K562 (cell line): ENCODE data around the gene POLD3. TPM values are rescaled to one million over a fixed set of nuclear protein-coding genes. Genes with fewer than 3 reads are reported as not detected.

Experiments
- ATAC-seq: fragments of 200-7000 bp; cut with Tn5 transposase; 3 replicates; pipeline ENCODE4 v1.9.1; 2020; ENCODE audit warnings: moderate library complexity
- BruUV-seq: library from RNA; stranded (reverse); fragments of 400-500 nt; replicated peaks from 2 replicates; lab custom pipeline; 2021; lab: Mats Ljungman, UMichigan
- CTCF ChIA-PET: fragments of 300-600 bp; formaldehyde crosslinking; extraction: SDS; loops from one replicate; lab custom pipeline; 2021; ENCODE audit warnings: low intra/inter-chr PET ratio; lab: Yijun Ruan, JAX
- POLR2A ChIA-PET: fragments of 300-600, 350-650 bp; sonication (Branson Sonifier 250); formaldehyde crosslinking; extraction: SDS; loops from one replicate; lab custom pipeline; 2021; ENCODE audit warnings: antibody characterized with exemption, inconsistent platforms; lab: Yijun Ruan, JAX
- DNase-seq, 4 experiments: peaks; one replicate each; pipeline versions ENCODE4 v3.0.0 to v3.0.0-alpha.2; 2011 to 2018; ENCODE audit warnings: low spot score in 3 of 4, mixed read lengths in 3 of 4; ENCODE audit errors: extremely low read depth in 1 of 4
- FAIRE-seq: peaks from 2 replicates; lab custom pipeline; 2011; peaks lifted over from hg19 to GRCh38; lab: Jason Lieb, UNC
- H2AFZ ChIP-seq: 2 replicates; pipeline ENCODE4 v1.6.0; 2011; ENCODE audit warnings: low read depth, low read length, control low read depth, inconsistent platforms
- H3K27ac ChIP-seq: fragments of 200-600 bp; 3 replicates; pipeline ENCODE4 v1.8.0; 2011; ENCODE audit warnings: low read depth, mild to moderate bottlenecking, control low read depth, inconsistent platforms, low read length, moderate library complexity, mixed read lengths; ENCODE audit errors: extremely low read depth
- H3K27me3 ChIP-seq, 2 experiments: fragments of 300-600 bp in 1 of 2; 2 replicates in 1 of 2; 3 replicates in 1 of 2; pipeline versions ENCODE4 v1.6.0 to v1.8.0; 2011; ENCODE audit warnings: inconsistent platforms in 2 of 2, low read length in 2 of 2, mild to moderate bottlenecking in 1 of 2, mixed read lengths in 1 of 2, moderate library complexity in 1 of 2; ENCODE audit not compliant: control insufficient read depth in 2 of 2, insufficient read depth in 2 of 2
- H3K36me3 ChIP-seq: fragments of 300-600 bp; 3 replicates; pipeline ENCODE4 v1.8.0; 2011; ENCODE audit warnings: mild to moderate bottlenecking, low read length, inconsistent platforms; ENCODE audit not compliant: control insufficient read depth, insufficient read depth
- H3K4me1 ChIP-seq, 2 experiments: fragments of 200-600 bp in 1 of 2; replicated peaks in 1 of 2; 2 replicates in 1 of 2; 3 replicates in 1 of 2; pipeline versions ENCODE4 v1.5.1 to v1.8.0; 2011; ENCODE audit warnings: inconsistent platforms in 2 of 2, low read length in 2 of 2, mild to moderate bottlenecking in 1 of 2, mixed read lengths in 1 of 2, moderate library complexity in 1 of 2; ENCODE audit not compliant: control insufficient read depth in 2 of 2, insufficient read depth in 2 of 2
- H3K4me2 ChIP-seq: 2 replicates; pipeline ENCODE4 v1.6.1; 2011; ENCODE audit warnings: low read length, control low read depth, inconsistent platforms, mixed read lengths; ENCODE audit not compliant: insufficient read depth
- H3K4me3 ChIP-seq: fragments of 200-600 bp; sonication (generic), shearing (Covaris generic); 2 replicates; pipeline ENCODE4 v1.5.1; 2016; ENCODE audit warnings: control low read depth, inconsistent platforms
- H3K79me2 ChIP-seq: fragments of 200-600 bp; 3 replicates; pipeline ENCODE4 v1.8.0; 2011; ENCODE audit warnings: low read length, inconsistent platforms; ENCODE audit not compliant: control insufficient read depth, insufficient read depth
- H3K9ac ChIP-seq, 2 experiments: 2 replicates each; pipeline versions ENCODE4 v1.6.0 to v1.6.1; 2011; ENCODE audit warnings: low read depth in 2 of 2, low read length in 2 of 2, control low read depth in 1 of 2, inconsistent platforms in 1 of 2, mild to moderate bottlenecking in 1 of 2, mixed read lengths in 1 of 2; ENCODE audit not compliant: insufficient read depth in 1 of 2
- H3K9me1 ChIP-seq: one replicate; pipeline ENCODE4 v1.6.0; 2011; ENCODE audit warnings: inconsistent platforms, mild to moderate bottlenecking, low read length, moderate library complexity; ENCODE audit not compliant: control insufficient read depth, insufficient read depth
- H3K9me3 ChIP-seq: replicated peaks from 2 replicates; pipeline ENCODE4 v1.5.1; 2011; ENCODE audit warnings: low read depth, low read length, inconsistent platforms; ENCODE audit not compliant: control insufficient read depth, insufficient read depth
- H4K20me1 ChIP-seq: replicated peaks from 2 replicates; pipeline ENCODE4 v1.6.1; 2011; ENCODE audit warnings: low read length, inconsistent platforms, mixed read lengths; ENCODE audit not compliant: control insufficient read depth, insufficient read depth
- CXXC5 ChIP-seq: fragments of 250-450 bp; sonication (Bioruptor Pico); IDR thresholded peaks from 2 replicates; pipeline ENCODE4 v1.8.0; 2022; ENCODE audit warnings: inconsistent platforms, mild to moderate bottlenecking, moderate library complexity
- HMG20B ChIP-seq: fragments of 250-450 bp; sonication (Bioruptor Pico); IDR thresholded peaks from 2 replicates; pipeline ENCODE4 v1.5.0; 2021; ENCODE audit warnings: mild to moderate bottlenecking
- KDM2B ChIP-seq: fragments of 250-450 bp; sonication (Bioruptor Pico); IDR thresholded peaks from 2 replicates; pipeline ENCODE4 v1.8.0; 2021; ENCODE audit warnings: mild to moderate bottlenecking, moderate library complexity
- PML ChIP-seq: IDR thresholded peaks from 2 replicates; pipeline ENCODE4 v1.6.1; 2012; ENCODE audit warnings: low read length, inconsistent platforms
- POLR2B ChIP-seq: fragments of 450-650 bp; IDR thresholded peaks from 2 replicates; pipeline ENCODE4 v1.6.1; 2018; ENCODE audit warnings: low read depth; ENCODE audit not compliant: partially characterized antibody
- POLR3G ChIP-seq: IDR thresholded peaks from 2 replicates; pipeline ENCODE4 v1.6.1; 2011; ENCODE audit not compliant: insufficient read length, insufficient replicate concordance; ENCODE audit errors: extremely low read depth
- PRMT5 ChIP-seq: sonication (generic); formaldehyde crosslinking; IDR thresholded peaks from 2 replicates; pipeline ENCODE4 v1.5.0; 2020; ENCODE audit warnings: missing genetic modification reagents
- SMC3 ChIP-seq: conservative IDR thresholded peaks from 2 replicates; pipeline ENCODE4 v1.6.1; 2011; ENCODE audit warnings: low read depth, low read length, improper control_type of control experiment; ENCODE audit not compliant: insufficient read depth
- ZFX ChIP-seq: sonication (generic); formaldehyde crosslinking; IDR thresholded peaks from 2 replicates; pipeline ENCODE4 v1.8.0; 2022; ENCODE audit warnings: mild to moderate bottlenecking, missing genetic modification reagents, moderate library complexity
- ZNF175 ChIP-seq: fragments of 200-800 bp; sonication (Bioruptor generic); IDR thresholded peaks from 2 replicates; pipeline ENCODE4 v1.6.1; 2016; ENCODE audit warnings: low read depth, mild to moderate bottlenecking, missing genetic modification characterization, missing compliant biosample characterization
- ZNF445 ChIP-seq: fragments of 250-450 bp; sonication (Bioruptor Pico); IDR thresholded peaks from 2 replicates; pipeline ENCODE4 v1.4.0; 2020; ENCODE audit warnings: low read depth, mild to moderate bottlenecking, moderate library complexity
- ZNF507 ChIP-seq: conservative IDR thresholded peaks from 2 replicates; pipeline ENCODE4 v1.6.1; 2017; ENCODE audit warnings: missing genetic modification characterization, missing compliant biosample characterization
- WGBS: fragments of 100-300 bp; shearing (Covaris generic); methylation state at CpG from one replicate; pipeline ENCODE4 v1.1.6; 2016; ENCODE audit warnings: low coverage, mixed read lengths; ENCODE audit not compliant: insufficient coverage; ENCODE audit errors: missing lambda C conversion rate; 5-methylcytosine and 5-hydroxymethylcytosine counted together
- in situ Hi-C: fragments of 300-500 bp; cut with MboI; formaldehyde crosslinking; loops from 4 replicates; pipeline ENCODE4 v1.15.0; 2018; ENCODE audit warnings: inconsistent platforms, mixed read lengths
- intact Hi-C: fragments of 100-400 bp; cut with micrococcal nuclease; formaldehyde crosslinking; loops from 2 replicates; pipeline ENCODE4 v1.14.2; 2022
- polyA plus RNA-seq, 8 experiments: library from polyadenylated mRNA; depleted of rRNA in 4 of 8; stranded (reverse) in 5 of 8; unstranded in 3 of 8; fragments of >200 nt; fragmentation: Nextera tagmentation in 2 of 8; fragmentation: Illumina TruSeq in 1 of 8; extraction: Ambion mirVana in 2 of 8; extraction: Trizol in 1 of 8; gene quantifications; 2 replicates each; pipeline versions ENCODE4 v1.2.1 to v1.2.3, GENCODE V29; 2011 to 2014; ENCODE audit warnings: inconsistent platforms in 1 of 8, missing spikeins in 1 of 8
- total RNA-seq, 7 experiments: library from RNA; depleted of rRNA in 6 of 7; stranded (reverse); fragments of >200 nt in 6 of 7; fragmentation: Illumina TruSeq in 2 of 7; extraction: Trizol in 2 of 7; gene quantifications; 2 replicates each; pipeline versions ENCODE4 v1.2.1 to v1.2.3, GENCODE V29; 2011 to 2021; ENCODE audit warnings: low replicate concordance in 1 of 7
- TF ChIP-seq, protein P1 (sequence below): fragments of 450-650 bp; formaldehyde crosslinking; IDR thresholded peaks from 2 replicates; pipeline ENCODE4 v1.4.0; 2020; ENCODE audit warnings: mild to moderate bottlenecking, moderate library complexity
- TF ChIP-seq, protein P2 (sequence below): fragments of 250-450 bp; sonication (Bioruptor Pico); IDR thresholded peaks from 2 replicates; pipeline ENCODE4 v1.5.0; 2020; ENCODE audit warnings: mild to moderate bottlenecking

POLD3 gene
- total and polyA plus RNA-seq, 9 of the 15 experiments (the other 6 are each of a cell fraction or from before 2014, with no cell fraction given), result 10.6 to 40.1 (median 24.6) TPM

DNA sequence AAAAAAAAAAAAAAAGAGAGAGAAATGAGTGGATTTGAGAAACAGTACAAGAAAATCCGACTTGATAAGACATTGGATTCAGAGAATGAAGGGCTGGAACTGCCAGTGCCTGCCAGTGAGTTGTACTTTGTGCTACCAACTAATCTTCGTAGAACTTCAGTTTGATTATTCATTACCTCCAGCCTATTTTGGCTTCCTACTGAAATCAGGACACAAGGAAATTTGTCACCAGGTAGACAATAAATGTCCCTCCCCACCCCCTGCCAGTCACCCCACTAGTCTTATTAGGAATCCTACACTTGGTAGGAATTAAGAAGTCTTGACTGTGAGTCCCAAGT lies 21.4 kb upstream of the POLD3 start:
- Histone ChIP-seq H3K4me2 (no peak overlapping the region), H3K36me3 (no peaks in the 10 kb centered on the region), H3K9me1 (no peaks in the 10 kb centered on the region), H3K79me2 (no peaks in the 10 kb centered on the region), H3K4me1 (no peaks in the 10 kb centered on the region), H3K9ac (no peak overlapping the region), H3K9me3 (no peaks in the 10 kb centered on the region), H4K20me1 (no peaks in the 10 kb centered on the region), H2AFZ (no peak overlapping the region), H3K4me3 (no peak overlapping the region), H3K27me3 (peaks cover 12 to 13% of the 10 kb centered on the region in 2 experiments; a peak in 4 of 5 replicates), H3K27ac (no peak overlapping the region)
- CTCF ChIA-PET, result interaction anchor here (0.7 to 3.1 kb wide), 7 partner anchors 23 to 1167 kb away, joined by 3 to 43 read pairs (median 4); no protein-coding TSS in a partner anchor
- no peak for FAIRE-seq
- intact Hi-C loops, result loop anchor here (2.0 to 5.0 kb wide), 2 partner anchors 182 to 309 kb away; no protein-coding TSS in a partner anchor
- POLR2A ChIA-PET, result interaction anchor here (0.8 to 1.4 kb wide), 4 partner anchors 13 to 122 kb away, joined by 3 to 6 read pairs (median 4); no protein-coding TSS in a partner anchor
- ATAC-seq, result no peak
- in situ Hi-C loops, result no loop called here
- WGBS, result 0% methylated on average over 2 of the region's 2 CpGs
- DNase-seq, result no peak
- TF ChIP-seq PML, result no peak
- BruUV-seq, result no TSS peak

GRCh38 chr11:74572349-74572748 lies 20.0 kb upstream of the POLD3 start:
- ATAC-seq, result no peak
- WGBS, result 3% methylated on average over 4 of the region's 4 CpGs
- POLR2A ChIA-PET, result interaction anchor here (0.9 to 1.3 kb wide), 3 partner anchors 10 to 119 kb away, joined by 3 to 6 read pairs (median 3); no protein-coding TSS in a partner anchor
- H3K36me3 ChIP-seq, result no peaks in the 10 kb centered on the region
- intact Hi-C loops, result loop anchor here (5.0 kb wide), 1 partner anchor 310 kb away; no protein-coding TSS in a partner anchor
- H3K27me3 ChIP-seq, result peaks cover 13 to 16% of the 10 kb centered on the region in 2 experiments; a peak in 4 of 5 replicates
- CTCF ChIA-PET, result interaction anchor here (0.5 to 1.4 kb wide), 3 partner anchors 125 to 959 kb away, joined by 3 to 4 read pairs (median 4); no protein-coding TSS in a partner anchor
- in situ Hi-C loops, result no loop called here
- H3K9me1 ChIP-seq, result no peaks in the 10 kb centered on the region
- H3K79me2 ChIP-seq, result no peaks in the 10 kb centered on the region
- FAIRE-seq, result no peak
- no peak overlapping the region for H3K4me2 ChIP-seq
- H3K27ac ChIP-seq, result no peak overlapping the region
- H4K20me1 ChIP-seq, result no peaks in the 10 kb centered on the region
- no peak for DNase-seq
- BruUV-seq, result no TSS peak
- H3K4me3 ChIP-seq, result no peak overlapping the region
- H3K4me1 ChIP-seq, result no peaks in the 10 kb centered on the region
- H2AFZ ChIP-seq, result no peak overlapping the region
- H3K9ac ChIP-seq, result no peak overlapping the region
- H3K9me3 ChIP-seq, result no peaks in the 10 kb centered on the region
- no peak for TF ChIP-seq KDM2B (CRISPR knock-in tag)
- TF ChIP-seq, protein P1, sequence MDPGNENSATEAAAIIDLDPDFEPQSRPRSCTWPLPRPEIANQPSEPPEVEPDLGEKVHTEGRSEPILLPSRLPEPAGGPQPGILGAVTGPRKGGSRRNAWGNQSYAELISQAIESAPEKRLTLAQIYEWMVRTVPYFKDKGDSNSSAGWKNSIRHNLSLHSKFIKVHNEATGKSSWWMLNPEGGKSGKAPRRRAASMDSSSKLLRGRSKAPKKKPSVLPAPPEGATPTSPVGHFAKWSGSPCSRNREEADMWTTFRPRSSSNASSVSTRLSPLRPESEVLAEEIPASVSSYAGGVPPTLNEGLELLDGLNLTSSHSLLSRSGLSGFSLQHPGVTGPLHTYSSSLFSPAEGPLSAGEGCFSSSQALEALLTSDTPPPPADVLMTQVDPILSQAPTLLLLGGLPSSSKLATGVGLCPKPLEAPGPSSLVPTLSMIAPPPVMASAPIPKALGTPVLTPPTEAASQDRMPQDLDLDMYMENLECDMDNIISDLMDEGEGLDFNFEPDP, result no peak
- no peak for TF ChIP-seq HMG20B (CRISPR knock-in tag)
- no peak for TF ChIP-seq ZNF445
- no peak for TF ChIP-seq POLR2B
- no peak for TF ChIP-seq ZFX (CRISPR knock-in tag)
- no peak for TF ChIP-seq POLR3G
- TF ChIP-seq, protein P2, sequence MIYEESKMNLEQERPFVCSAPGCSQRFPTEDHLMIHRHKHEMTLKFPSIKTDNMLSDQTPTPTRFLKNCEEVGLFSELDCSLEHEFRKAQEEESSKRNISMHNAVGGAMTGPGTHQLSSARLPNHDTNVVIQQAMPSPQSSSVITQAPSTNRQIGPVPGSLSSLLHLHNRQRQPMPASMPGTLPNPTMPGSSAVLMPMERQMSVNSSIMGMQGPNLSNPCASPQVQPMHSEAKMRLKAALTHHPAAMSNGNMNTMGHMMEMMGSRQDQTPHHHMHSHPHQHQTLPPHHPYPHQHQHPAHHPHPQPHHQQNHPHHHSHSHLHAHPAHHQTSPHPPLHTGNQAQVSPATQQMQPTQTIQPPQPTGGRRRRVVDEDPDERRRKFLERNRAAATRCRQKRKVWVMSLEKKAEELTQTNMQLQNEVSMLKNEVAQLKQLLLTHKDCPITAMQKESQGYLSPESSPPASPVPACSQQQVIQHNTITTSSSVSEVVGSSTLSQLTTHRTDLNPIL (CRISPR knock-in tag), result no peak
- TF ChIP-seq ZNF507, result no peak
- TF ChIP-seq PRMT5 (CRISPR knock-in tag), result no peak
- TF ChIP-seq SMC3, result no peak
- no peak for TF ChIP-seq ZNF175 (CRISPR knock-in tag)
- TF ChIP-seq CXXC5, result no peak
